Hypothalamus (tissue), 51 donors: ENCODE results near the gene PILRA.
A peak's percentile ranks its signal among the peaks of the same experiment; 100 is the strongest.
"Not testable (repeated sequence)": the region's sequence is repeated elsewhere in the genome, so short reads cannot be mapped to it uniquely, and the experiment has no call there.

Experiments
- DNase-seq, 51 donors: peaks; one replicate each; lab custom pipeline; 2025; lab: John Stamatoyannopoulos, UW

Gene PILRA

GRCh38 chr7:100373261-100373831 lies at the start of gene PILRA:
TSS of gene PILRA (plus strand) at chr7:100373487. CDS start at chr7:100373657, 170 bp downstream.
- DNase-seq = peak in 1 of 51 donors; percentile 11

GRCh38 chr7:100324194-100324593 lies 49.1 kb upstream of the PILRA start:
- not testable (repeated sequence) for DNase-seq

DNA sequence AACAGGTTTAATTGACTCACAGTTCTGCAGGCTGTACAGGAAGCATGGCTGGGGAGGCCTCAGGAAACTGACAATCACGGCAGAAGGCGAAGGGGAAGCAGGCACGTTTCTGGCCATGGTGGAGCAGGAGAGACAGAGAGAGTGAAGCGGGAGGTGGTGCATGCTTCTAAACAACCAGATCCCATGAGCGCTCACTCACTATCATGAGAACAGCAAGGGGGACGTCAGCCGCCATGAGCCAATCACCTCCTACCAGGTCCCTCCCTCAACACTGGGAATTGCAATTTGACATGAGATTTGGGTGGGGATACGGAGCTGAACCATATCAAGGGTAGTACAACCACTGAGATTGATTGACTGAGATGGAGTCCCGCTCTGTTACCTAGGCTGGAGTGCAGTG lies 47.6 kb upstream of the PILRA start:
- not testable (repeated sequence) for DNase-seq

DNA sequence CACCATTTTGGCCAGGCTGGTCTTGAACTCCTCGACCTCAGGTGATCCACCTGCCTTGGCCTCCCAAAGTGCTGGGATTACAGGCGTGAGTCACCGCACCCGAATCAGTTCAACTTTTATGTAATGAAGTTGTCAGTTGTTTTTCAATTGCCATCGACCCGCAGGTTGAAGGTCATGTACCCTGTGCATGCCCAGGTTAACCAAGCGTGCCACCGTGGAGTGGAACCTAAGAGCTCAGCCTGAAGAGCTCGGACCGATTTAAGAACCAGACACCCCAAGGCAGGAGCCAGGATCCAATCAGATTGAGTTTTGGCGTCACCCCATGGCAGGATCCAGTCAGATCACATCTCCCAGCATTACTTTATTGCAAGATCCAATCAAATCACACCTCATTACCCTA lies 46.4 kb upstream of the PILRA start:
- DNase-seq = not testable (repeated sequence)

DNA sequence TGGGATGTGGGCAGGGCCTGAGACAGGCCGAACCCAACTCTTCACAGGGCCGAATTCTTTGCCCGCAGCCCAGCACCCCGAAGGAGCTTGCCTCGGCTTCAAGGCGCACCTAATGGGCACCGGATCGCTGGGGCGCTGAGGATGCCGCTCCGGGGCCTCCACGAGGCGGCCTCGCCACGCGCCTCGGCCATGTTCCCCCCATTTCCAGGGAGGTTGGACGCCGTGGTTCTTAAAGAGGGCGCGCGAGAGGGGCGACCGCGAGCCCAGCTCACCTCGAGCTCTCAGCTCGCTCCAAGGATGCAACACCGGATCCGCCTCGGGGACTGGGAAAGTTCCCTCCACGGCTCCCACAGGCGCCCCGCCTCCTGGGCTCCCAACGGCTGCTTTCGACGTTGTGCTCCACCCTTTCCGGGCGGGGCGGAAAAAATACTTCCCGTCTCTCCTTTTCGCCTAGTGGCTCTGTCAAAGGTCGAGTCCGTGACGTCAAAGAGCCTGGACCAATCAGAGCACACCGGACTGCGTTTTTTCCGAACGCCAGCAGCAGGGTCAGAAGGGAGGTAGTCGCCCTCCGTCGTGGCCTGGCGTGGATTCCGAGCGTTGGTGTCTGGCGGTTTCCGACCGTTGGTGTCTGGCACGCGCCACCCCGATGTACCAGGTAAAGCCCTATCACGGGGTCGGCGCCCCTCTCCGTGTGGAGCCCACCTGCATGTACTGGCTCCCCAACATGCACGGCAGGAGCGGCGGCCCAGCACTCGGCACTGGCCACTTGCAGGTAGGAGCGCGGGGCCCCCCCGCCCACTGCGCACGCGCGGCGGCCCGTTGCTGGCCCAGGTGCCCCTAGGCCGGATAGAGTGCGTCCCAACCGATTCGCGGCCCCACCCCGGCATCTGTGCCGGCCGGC lies 37.5 kb upstream of the PILRA start:
- peak; percentile 50 to 97 (median 90) for DNase-seq

- DNase-seq = not testable (repeated sequence)
These were observed 35.1 kb upstream of the PILRA start for GRCh38 chr7:100338083-100338696.

DNA sequence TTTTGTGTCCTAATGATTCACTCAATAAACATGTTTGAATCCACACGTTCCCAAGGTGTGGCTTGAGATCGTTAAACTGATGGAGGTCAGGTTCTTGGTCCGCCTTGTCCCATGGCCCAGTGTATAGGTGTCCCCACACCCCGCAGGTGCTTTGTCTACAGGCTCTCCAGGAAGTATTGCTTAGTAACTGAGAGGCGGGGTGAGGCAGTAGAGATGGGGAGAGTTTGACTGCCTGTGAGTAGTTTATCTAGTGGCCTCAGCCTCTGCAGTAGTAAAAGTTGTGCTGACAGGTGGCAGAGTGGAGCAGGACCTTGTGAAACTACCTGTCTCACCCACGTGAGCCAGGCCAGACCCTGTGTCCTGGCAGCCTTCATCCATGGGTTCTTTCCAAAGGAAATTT lies 32.0 kb upstream of the PILRA start:
- not testable (repeated sequence) for DNase-seq

DNA sequence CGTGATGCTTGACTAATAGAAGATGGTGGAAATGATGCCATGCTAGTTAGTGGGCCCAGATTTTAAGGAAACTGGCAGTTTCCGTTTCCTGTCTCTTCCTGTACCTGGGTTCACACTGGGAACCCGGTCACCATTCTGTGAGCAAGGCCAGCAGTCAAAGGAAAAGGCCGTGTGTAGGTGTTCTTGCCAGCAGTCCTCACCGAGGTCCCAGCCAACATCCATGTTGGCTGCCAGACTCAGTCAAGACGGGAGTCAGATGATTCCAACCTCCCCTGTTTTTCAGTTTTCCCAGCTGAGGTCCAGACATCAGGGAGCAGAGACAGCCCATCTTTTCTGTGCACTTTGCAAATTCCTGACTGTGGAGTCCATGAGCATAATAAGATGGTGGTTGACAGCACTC lies 30.5 kb upstream of the PILRA start:
- peak in 3 of 51 donors; percentile 8 to 11 (median 10) for DNase-seq

GRCh38 chr7:100344124-100344559 lies 29.1 kb upstream of the PILRA start:
- DNase-seq = peak in 1 of 51 donors; percentile 7

- peak in 12 of 51 donors; percentile 6 to 26 (median 19) for DNase-seq
These were observed 28.6 kb upstream of the PILRA start for GRCh38 chr7:100344560-100345287.

DNA sequence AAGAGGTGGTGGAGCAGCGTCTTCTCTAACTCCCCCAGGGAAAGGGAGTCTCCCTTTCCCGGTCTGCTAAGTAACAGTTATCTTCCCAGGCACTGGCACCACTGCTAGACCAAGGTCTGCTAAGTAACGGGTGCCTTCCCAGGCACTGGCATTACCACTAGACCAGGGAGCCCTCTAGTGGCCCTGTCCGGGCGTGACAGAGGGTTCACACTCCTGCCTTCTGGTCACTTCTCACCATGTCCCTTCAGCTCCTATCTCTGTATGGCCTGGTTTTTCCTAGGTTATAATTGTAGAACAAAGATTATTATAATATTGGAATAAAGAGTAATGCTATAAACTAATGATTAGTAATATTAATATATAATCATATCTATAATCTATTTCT lies 28.0 kb upstream of the PILRA start:
- peak in 46 of 51 donors; percentile 4 to 93 (median 57) for DNase-seq

DNA sequence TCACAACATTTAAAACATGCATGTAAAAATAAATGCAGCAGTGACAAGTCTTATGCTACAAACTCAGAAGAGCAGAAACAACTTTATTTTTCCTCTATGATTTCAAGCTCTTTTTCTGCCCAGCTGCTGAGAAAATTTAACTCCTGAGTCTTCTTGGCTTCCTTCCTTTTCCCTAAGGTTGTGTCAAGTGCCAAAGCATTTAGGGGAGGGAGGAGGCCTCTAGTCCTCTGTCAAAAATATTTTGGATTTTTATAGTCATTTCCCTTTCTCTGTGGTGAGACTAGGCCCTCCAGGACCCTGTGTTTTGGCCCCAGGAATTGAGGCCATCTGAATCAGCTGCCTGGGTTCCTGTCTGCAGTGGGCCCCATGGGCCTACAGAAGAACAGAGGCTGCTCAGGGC lies 26.4 kb upstream of the PILRA start:
- no peak for DNase-seq

DNA sequence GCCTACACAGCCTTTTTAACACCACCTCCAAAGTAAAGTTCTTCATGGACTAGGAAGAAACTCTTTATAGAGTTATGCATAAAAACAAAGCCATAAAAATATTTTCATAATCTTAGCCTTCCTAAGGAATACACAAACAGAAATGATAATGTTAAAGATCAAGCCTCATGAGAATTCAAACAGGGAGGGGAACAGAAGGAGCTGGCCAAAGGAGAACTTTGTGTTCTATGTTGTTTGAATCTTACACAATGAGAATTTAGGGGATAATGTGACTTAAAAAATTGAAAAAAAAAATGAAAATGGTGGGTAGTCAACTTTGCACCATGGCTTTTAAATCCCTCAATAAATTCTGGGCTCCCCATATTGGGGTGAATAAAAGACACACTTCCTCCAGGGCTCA lies 24.5 kb upstream of the PILRA start:
- no peak for DNase-seq

DNA sequence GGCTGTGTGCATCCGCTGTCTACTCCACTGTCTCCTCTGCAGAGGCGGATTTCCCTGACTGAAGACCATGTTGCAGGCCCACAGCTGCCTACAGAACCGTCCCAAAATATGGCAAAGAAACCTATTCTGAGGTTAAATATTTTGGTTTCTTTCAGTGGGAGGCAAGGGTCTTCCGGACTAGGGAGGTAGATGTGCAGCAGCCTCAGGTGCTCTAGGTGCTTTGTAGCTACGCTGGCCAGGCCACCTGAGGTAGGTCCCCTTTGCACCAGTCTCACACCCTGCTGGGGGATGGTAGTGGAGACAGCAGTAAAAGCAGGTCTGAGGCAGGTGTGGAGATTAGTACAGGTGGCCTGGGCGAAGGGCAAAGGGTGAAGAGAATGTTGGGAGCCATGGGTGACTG lies 23.5 kb upstream of the PILRA start:
- no peak for DNase-seq

DNA sequence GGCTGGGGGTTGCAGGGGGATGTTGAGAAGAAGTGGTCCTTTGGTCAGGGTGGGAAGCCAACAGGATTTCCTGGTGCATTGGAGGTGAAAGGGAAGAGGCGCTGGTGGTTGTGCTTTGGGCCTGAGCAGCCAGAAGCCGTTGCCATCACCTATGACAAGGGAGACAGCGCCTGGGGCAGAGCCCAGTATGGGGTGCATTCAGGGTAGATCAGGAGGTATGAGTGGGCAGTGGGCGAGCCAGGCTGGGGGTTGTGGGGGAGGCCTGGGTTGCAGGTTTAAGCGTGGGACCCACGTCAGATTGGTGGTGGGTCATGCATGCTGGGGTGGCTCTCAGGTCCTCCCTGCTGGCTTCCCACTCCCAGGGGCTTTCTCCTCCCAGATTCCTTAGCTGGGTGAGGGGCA lies 21.6 kb upstream of the PILRA start:
- DNase-seq = no peak

GRCh38 chr7:100352230-100352781 lies 21.0 kb upstream of the PILRA start:
- not testable (repeated sequence) for DNase-seq

- DNase-seq = no peak
These were observed 20.2 kb upstream of the PILRA start for GRCh38 chr7:100352984-100353684.

DNA sequence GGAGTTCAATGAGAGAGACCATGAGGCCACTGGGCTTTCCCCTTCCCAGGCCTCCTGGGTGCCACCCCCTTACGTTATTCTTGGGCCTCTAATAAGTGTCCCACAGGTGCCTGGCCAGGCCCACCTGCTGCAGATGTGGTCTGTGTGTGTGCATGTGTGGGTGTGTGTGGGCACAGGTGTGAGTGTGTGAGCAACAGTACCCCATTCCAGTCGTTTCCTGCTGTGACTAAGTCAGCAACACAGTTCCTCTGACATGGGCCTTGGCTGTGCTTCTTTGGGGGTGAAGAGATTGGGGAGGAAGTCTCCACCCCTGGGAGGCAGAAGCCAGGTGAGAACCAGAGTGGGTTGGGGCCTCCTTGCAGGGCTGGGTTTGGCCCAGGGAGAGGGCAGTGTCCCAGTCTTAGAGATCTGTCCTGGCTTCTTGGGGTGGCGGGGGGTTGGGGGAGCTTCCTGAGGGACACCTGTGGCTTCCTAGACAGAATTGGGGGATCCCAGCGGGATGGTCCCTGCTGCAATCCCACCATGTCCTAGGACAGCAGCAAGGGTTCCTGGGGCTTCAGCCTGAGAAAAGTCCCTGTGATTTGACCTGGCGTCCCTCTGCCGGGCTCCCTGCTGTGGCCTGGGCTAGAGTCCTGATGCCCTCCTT lies 19.5 kb upstream of the PILRA start:
- no peak for DNase-seq

- DNase-seq = no peak
These were observed 16.7 kb upstream of the PILRA start for GRCh38 chr7:100356416-100357068.
